Measurements from ENCODE around the gene IGSF9B.

Gene IGSF9B

GRCh38 chr11:133955945-133956421 is 785 bp downstream of the IGSF9B start:
- DNase-seq (ENCODE audit: low read depth, low spot score), result peak; percentile 36

GRCh38 chr11:133955081-133955891 is 1.5 kb downstream of the IGSF9B start:
- DNase-seq (ENCODE audit: low read depth, low spot score), result peak; percentile 53

DNA sequence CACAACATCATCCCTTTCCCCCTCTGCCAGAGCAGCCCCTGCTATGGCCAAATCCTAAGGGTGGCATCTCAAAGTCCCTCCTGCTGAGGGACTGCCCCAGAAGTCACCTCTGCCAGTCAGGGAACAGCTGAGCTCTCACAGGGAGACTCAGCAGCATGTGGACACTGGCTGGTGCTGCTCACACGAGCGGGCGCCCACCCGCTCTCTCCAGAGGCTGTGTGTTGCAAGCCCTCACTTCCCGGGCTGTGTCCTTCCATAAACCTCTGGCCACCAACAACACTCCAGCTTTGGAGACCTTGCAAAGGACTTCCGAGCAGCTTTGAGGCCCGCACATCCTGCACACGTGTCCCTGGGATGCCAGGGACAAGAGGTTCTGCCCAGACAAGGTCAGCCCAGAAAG is 2.8 kb downstream of the IGSF9B start:
- no peak for DNase-seq (ENCODE audit: low read depth, low spot score)

GRCh38 chr11:133953547-133953946 is 3.2 kb downstream of the IGSF9B start:
- no peak for DNase-seq (ENCODE audit: low read depth, low spot score)

DNA sequence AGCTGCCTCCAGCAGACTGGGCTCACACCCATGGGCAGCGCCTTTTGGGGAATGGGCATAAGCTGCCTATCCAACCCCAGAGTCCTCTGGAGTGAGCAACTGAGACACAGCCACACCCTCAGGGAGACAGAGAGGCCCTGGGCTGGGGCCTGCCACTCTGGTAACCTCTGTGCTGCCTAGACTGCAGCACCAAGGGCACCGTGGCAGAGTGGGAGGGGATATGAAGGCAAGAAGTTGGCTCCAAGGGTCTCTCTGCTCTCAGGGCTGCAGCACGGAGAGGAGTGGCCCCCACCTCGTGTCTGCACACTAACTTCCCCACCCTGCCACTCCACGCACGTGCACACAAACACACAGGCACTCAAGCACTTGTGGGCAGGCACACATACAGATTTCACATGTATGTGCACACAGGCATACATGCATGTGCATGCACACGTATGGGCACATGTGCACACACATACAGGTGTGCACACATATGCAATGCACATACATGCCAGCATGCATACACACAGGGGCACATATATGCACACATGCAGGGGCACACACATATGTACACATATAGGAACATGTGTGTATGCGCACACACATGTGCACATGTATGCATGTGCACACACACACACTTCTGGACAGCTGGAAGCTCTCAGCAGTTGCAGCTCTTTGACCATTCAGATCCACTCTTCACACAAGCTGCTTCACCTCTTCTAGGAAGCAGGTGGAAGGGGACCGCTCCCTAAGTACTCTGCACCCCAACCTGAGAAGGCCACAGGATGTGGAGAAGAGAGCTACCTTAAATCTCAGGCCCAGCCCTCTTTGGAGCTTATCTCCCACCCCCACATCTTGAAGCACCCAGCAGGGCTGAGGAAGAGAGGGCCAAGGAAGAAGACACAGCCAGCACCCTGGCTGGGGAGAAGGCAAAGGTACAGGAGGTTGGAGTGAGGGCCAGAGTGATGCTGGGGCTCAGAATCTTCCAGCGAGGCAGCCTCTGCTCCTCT is 4.3 kb downstream of the IGSF9B start:
- no peak for DNase-seq (ENCODE audit: low read depth, low spot score)

- peak; percentile 85 for DNase-seq (ENCODE audit: low read depth, low spot score)
Observed at GRCh38 chr11:133951327-133952198, 5.2 kb downstream of the IGSF9B start.

GRCh38 chr11:133950874-133951326 is 5.9 kb downstream of the IGSF9B start:
- no peak for DNase-seq (ENCODE audit: low read depth, low spot score)

GRCh38 chr11:133950421-133950820 is 6.3 kb downstream of the IGSF9B start:
- DNase-seq (ENCODE audit: low read depth, low spot score), result no peak

- no peak for DNase-seq (ENCODE audit: low read depth, low spot score)
Observed at GRCh38 chr11:133949129-133949528, 7.6 kb downstream of the IGSF9B start.

DNA sequence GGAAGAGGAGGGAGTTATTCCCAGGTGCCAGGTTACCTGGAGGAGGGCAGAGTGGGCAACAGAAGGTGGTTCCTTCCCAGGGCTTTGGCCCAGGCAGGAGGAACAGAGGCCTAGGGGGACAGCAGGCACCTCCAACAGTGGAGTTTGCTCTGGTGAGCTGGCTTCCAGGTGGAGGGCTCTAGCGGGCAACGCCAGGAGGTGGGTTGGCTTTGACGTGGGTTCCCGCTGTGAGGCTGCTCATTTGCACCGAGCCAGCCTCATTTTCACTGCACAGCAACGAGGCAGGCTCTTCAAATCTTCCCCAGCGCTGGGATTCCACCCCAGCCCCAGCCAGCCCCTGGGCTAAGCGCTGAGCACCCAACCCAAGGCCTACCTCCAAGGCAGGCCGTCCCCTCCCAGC is 8.1 kb downstream of the IGSF9B start:
- no peak for DNase-seq (ENCODE audit: low read depth, low spot score)

DNA sequence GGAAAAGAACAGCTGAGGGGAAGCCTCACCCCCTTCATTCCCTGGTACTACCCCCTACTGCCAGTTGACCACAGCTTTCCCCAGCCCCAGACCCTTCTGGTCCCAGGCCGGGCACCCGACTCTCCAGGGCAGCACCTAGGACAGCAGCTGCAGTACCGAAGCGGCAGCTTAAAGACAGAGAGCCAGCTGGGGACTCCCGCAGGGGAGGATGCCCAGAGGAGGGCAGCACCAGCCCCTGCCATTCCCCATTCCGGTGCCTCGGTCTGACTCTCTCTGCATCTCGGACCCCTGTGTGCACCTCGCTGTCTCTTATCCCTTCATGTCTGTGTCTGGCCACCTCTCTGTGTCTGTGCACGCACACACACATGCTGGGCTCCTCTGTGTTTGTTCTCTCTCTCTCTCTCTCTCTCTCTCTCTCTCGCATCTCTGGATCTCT is 9.4 kb downstream of the IGSF9B start:
- DNase-seq (ENCODE audit: low read depth, low spot score), result peak; percentile 90

DNA sequence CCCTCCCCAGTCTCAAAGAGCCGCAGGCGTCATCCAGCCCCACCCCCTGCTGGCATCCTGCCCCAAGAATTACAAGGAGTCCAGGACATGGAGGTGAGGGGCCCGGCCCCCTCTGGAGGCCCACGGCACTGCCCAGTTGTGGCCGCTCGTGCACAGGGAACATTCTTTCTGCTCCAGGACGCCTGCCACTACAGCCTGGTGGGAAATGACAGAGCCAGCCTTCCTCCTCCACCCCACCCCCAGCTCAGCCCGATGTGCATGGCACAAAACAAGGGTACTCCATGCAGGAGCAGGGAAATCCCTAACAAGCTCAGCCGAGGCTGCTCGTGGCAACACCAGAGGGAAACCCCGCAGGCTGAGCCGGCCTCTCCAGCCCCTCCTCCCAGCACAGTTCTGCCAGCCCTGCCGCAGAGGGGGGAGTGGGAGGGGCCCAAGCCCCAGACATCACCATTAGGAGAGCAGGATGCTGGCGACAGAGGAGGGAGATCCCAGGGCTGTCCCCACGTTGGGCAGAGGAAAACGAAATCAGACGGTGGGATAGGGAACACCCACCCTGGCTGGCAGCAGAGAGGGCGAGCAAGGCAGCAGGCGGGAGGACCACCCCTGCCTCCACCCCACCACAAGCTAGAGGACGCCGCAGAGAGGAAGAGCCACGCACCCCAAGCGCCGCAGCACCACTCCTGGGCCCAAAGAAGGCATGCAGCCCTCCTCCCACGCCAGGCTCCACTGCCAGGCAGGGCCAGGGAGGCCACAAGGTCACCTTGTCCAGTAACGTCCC is 10.0 kb downstream of the IGSF9B start:
- DNase-seq (ENCODE audit: low read depth, low spot score), result peak; percentile 38

DNA sequence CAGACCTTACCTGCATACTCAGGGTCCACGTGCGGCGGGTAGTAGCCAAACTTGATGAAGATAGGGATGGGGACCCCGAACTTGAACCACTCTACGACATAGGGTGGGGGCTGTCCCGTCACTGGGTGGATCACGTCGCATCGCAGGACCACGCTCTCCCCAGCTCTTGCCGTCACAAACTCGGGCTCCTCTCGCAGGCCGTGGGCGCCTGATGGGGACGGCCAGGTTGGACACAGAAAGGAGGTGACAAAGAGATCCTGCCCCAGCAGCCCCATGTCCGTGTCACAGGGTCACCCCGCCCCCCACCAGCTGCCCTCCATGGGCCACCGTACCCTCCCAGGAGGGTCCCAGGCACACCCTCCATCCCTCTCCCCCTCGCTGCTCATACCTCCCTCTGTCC is 10.7 kb downstream of the IGSF9B start:
- no peak for DNase-seq (ENCODE audit: low read depth, low spot score)

GRCh38 chr11:133945087-133945974 is 11.4 kb downstream of the IGSF9B start:
- DNase-seq (ENCODE audit: low read depth, low spot score), result peak; percentile 58

DNA sequence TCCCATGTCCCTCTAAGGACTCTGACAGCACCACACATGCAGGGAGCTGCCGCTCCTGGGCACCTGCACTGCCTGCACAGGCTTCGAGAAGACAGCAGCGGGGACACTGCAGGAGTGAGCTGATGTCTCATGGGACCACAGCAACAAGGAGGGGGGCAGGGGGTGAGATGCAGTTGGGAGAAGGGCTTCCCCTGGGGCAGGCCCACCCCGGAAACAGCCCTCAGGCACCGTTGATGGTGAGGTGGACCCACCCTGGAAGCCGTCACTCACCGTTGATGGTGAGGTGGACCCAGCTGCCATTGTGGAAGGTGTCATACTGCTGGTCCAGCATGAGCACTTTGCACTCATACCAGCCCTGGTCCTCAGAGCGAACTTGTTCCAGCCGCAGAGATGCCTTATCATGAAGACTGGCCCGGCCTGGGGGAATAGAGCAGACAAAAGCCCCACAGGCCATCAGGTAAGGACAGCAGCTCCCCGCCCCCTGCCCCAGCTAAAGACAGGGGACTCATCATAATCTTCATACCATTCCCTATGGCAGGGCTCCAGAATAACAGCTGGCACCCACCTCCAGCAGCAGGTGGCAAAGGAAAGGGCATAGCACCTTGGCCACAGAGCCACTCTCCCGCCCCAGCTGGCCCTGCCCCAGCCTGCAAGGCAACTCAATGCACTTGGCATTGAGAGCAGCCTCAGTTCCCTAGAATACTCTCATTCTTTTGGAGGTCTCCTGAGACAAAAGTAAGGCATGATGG is 12.6 kb downstream of the IGSF9B start:
- no peak for DNase-seq (ENCODE audit: low read depth, low spot score)

GRCh38 chr11:133942577-133942976 is 14.2 kb downstream of the IGSF9B start:
- DNase-seq (ENCODE audit: low read depth, low spot score), result no peak

GRCh38 chr11:133941546-133941945 is 15.2 kb downstream of the IGSF9B start:
- no peak for DNase-seq (ENCODE audit: low read depth, low spot score)

GRCh38 chr11:133940034-133940433 is 16.7 kb downstream of the IGSF9B start:
- no peak for DNase-seq (ENCODE audit: low read depth, low spot score)

GRCh38 chr11:133939558-133939957 is 17.2 kb downstream of the IGSF9B start:
- DNase-seq (ENCODE audit: low read depth, low spot score), result no peak

All from astrocyte of the hippocampus (primary cell).